Mucosa of rectum (tissue), 2 donors: Measurements from ENCODE around the gene MAP4K2.
"Not testable (repeated sequence)": the region's sequence is repeated elsewhere in the genome, so short reads cannot be mapped to it uniquely, and the experiment has no call there.

ENCODE experiments used
- H3K27ac ChIP-seq, 2 donors: one replicate each; pipeline ENCODE4 v1.7.0; 2013; ENCODE audit warnings: inconsistent platforms in 2 of 2, low read depth in 2 of 2, low read length in 2 of 2
- H3K27me3 ChIP-seq, 2 donors: one replicate each; pipeline ENCODE4 v1.7.0; 2013; ENCODE audit warnings: low read length in 2 of 2; ENCODE audit not compliant: control insufficient read depth in 2 of 2, insufficient read depth in 2 of 2
- H3K36me3 ChIP-seq, 2 donors: one replicate each; pipeline ENCODE4 v1.7.0; 2013; ENCODE audit warnings: low read length in 2 of 2; ENCODE audit not compliant: control insufficient read depth in 2 of 2, insufficient read depth in 2 of 2
- H3K4me1 ChIP-seq, 2 donors: one replicate each; pipeline ENCODE4 v1.7.0; 2013; ENCODE audit warnings: low read length in 2 of 2, mild to moderate bottlenecking in 1 of 2; ENCODE audit not compliant: control insufficient read depth in 2 of 2, insufficient read depth in 2 of 2
- H3K4me3 ChIP-seq, 2 donors: one replicate each; pipeline ENCODE4 v1.7.0; 2013; ENCODE audit warnings: low read length in 2 of 2
- H3K9ac ChIP-seq, 2 donors: one replicate each; pipeline ENCODE4 v1.7.0; 2013; ENCODE audit warnings: low read length in 2 of 2, low read depth in 1 of 2, mild to moderate bottlenecking in 1 of 2
- H3K9me3 ChIP-seq, 2 donors: one replicate each; pipeline ENCODE4 v1.7.0; 2013; ENCODE audit warnings: low read length in 2 of 2; ENCODE audit not compliant: control insufficient read depth in 2 of 2
- donor health status: healthy.
- donor health status: Normal muscosa, but diverticular disease.

Gene MAP4K2

DNA sequence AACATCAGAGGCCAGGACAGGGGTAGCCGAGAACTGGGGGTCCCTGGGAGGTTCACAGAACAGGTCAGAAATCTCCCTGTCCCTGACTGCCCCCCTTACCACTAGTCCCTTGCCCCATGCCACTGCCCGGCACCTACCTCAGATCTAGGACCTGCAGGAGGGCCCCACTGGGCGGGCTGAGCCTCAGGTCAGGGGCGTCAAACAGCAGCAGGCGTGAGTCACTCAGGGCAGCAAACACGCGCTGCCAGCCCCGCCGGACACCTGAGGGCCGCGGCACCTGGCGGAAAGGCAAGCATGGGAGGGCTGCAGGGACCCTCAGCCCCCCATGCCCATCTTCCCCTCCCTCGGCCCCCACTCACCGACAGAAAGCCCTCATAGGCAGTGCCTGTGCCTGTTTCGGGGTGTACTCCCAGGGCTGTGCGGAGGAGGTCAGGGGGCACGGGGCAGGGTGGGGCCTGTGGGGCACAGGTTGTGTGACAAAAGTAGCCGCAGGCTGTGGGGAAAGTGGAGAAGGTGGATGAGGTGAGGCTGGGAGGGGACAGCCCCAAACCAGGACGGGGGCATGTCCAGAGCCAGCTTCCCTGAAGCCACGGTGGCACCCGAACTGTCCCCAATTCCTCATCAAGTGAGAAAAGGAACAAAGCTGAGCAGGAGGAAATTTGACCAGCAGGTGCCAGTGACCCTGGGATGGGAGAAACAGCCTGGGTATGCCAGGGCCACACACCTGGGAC lies 29.6 kb upstream of the MAP4K2 start:
- Histone ChIP-seq H3K9me3 (no peaks in the 10 kb centered on the region), H3K27ac (no peak overlapping the region), H3K27me3 (no peaks in the 10 kb centered on the region), H3K4me3 (no peak overlapping the region), H3K36me3 (peaks cover 22 to 42% of the 10 kb centered on the region in 2 donors), H3K4me1 (peaks cover 0 to 5% of the 10 kb centered on the region in 2 donors), H3K9ac (no peak overlapping the region)

DNA sequence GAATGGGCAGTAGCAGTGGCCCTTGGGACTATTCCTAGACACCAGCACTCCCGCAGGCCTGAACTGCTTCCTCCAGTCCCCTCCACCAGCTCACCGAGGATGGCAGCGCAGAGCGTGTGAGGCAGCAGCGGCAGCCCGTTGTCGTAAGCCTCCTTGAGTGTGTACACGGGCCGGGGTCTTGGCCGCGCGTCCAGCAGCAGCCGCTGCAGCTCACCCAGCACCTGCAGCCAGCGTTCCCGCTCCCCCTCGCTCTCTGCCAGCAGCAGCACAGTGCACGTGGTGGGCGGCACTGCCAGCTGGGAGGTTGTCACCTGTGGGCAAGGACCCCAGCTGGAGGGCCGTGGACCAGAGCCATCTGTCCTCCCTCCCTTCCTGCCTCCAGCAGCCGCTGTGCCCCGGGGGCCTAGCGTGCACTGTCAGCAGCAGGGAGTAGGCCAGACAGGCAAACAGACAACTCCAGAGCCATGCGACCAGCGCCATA lies 28.4 kb upstream of the MAP4K2 start:
- Histone ChIP-seq H3K27me3 (no peaks in the 10 kb centered on the region), H3K4me3 (no peak overlapping the region), H3K9ac (no peak overlapping the region), H3K9me3 (no peaks in the 10 kb centered on the region), H3K4me1 (peaks cover 0 to 5% of the 10 kb centered on the region in 2 donors), H3K36me3 (peaks cover 26 to 53% of the 10 kb centered on the region in 2 donors), H3K27ac (no peak overlapping the region)

DNA sequence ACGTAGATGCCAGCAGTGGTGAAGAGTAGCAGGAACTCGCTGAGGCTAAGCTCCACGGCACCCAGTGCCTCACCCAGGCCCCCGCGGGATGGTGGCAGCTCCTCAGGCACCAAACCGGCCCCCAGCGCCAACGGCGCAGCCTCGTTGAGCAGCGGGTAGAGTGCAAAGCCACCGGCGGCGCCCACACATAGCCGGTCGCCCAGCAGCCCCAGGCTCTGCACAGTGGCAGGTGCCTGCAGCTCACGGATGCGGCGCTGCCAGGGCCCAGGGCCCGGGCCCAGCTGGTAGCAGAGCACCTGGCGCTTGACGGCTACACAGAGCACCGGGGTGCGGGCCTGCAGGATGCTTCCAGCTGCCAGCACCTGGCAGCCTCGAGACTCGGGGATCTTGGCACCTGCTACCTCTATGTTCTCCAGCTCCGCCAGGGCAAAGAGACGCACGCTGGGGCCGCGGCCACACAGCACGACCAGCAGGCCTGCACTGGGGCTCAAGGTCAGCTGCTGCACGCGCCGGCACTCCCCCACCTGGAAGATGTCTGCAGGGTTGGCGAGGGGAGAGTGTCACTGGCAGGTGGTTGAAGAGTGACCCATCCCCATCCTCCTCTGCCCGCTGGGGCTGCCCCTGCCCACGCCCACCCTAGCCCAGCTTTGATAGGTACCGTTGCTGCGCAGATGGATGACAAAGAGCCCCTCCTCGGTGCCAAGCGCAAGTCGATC lies 26.7 kb upstream of the MAP4K2 start:
- H3K9ac ChIP-seq, result no peak overlapping the region
- no peaks in the 10 kb centered on the region for H3K4me1 ChIP-seq
- H3K36me3 ChIP-seq, result peaks cover 33 to 56% of the 10 kb centered on the region in 2 donors
- no peak overlapping the region for H3K27ac ChIP-seq
- H3K4me3 ChIP-seq, result no peak overlapping the region
- no peaks in the 10 kb centered on the region for H3K27me3 ChIP-seq
- H3K9me3 ChIP-seq, result no peaks in the 10 kb centered on the region

- H3K36me3 ChIP-seq, result peaks cover 28 to 37% of the 10 kb centered on the region in 2 donors
- no peak overlapping the region for H3K9ac ChIP-seq
- no peaks in the 10 kb centered on the region for H3K27me3 ChIP-seq
- no peak overlapping the region for H3K27ac ChIP-seq
- H3K9me3 ChIP-seq, result no peaks in the 10 kb centered on the region
- no peaks in the 10 kb centered on the region for H3K4me1 ChIP-seq
- H3K4me3 ChIP-seq, result no peak overlapping the region
Measured at GRCh38 chr11:64827451-64827839, 24.4 kb upstream of the MAP4K2 start.

DNA sequence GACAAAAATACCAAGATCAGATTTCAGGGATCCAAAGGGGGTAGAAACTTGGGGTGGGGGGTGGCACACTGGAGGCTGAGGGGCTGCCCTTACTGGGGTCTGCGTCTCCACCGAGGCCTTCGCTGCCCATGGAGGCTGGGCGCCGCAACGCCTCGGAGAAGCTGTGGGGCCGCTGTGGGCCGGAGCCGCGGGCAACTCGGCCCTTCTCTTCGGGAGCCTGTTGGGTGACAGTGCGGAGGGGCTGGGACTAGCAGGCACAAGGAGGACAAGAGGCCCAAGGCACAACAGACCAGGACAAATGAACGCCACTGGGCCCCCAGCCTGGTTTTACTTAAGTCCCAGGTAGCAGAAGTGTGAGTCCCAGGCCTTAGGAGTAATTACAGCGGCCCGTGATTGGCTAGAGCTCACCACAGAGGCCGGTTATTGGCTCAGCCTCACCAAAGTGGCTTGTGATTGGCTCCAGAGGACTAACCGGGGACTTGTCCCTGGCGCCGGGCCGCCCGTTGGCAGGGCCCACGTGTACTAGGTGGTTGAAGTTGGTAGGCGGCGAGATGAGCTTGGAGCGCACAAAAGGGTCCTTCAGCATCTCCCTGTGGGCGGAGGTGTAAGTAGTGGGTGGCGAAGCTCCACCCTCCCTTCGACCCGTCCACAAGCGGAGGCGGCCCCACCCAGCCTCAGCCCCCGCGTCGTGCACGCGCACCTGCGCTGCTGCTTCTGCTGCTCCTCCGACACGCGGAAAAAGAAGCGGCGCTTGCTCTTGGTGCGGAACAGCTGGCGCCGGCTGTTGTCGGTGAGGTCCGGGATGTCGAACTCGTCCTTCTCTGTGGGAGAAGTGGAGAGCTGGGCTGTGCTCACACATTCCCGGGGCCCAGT lies 23.8 kb upstream of the MAP4K2 start:
- H3K36me3 ChIP-seq, result peaks cover 23 to 35% of the 10 kb centered on the region in 2 donors
- no peaks in the 10 kb centered on the region for H3K27me3 ChIP-seq
- H3K9me3 ChIP-seq, result no peaks in the 10 kb centered on the region
- no peak overlapping the region for H3K27ac ChIP-seq
- no peak overlapping the region for H3K9ac ChIP-seq
- H3K4me1 ChIP-seq, result no peaks in the 10 kb centered on the region
- H3K4me3 ChIP-seq, result no peak overlapping the region

GRCh38 chr11:64826062-64826461 lies 23.0 kb upstream of the MAP4K2 start:
- Histone ChIP-seq H3K27me3 (no peaks in the 10 kb centered on the region), H3K27ac (no peak overlapping the region), H3K9me3 (no peaks in the 10 kb centered on the region), H3K4me1 (no peaks in the 10 kb centered on the region), H3K4me3 (no peak overlapping the region), H3K36me3 (peaks cover 23 to 32% of the 10 kb centered on the region in 2 donors), H3K9ac (no peak overlapping the region)

GRCh38 chr11:64823568-64824119 lies 20.6 kb upstream of the MAP4K2 start:
- Histone ChIP-seq H3K4me1 (no peaks in the 10 kb centered on the region), H3K36me3 (peaks cover 19 to 21% of the 10 kb centered on the region in 2 donors), H3K27me3 (no peaks in the 10 kb centered on the region), H3K9me3 (no peaks in the 10 kb centered on the region), H3K9ac (no peak overlapping the region), H3K27ac (no peak overlapping the region), H3K4me3 (no peak overlapping the region)

GRCh38 chr11:64817476-64817875 lies 14.5 kb upstream of the MAP4K2 start:
- H3K4me1 ChIP-seq, result no peaks in the 10 kb centered on the region
- H3K9me3 ChIP-seq, result no peaks in the 10 kb centered on the region
- no peaks in the 10 kb centered on the region for H3K36me3 ChIP-seq
- no peak overlapping the region for H3K9ac ChIP-seq
- H3K27ac ChIP-seq, result no peak overlapping the region
- H3K27me3 ChIP-seq, result no peaks in the 10 kb centered on the region
- no peak overlapping the region for H3K4me3 ChIP-seq

GRCh38 chr11:64815433-64815832 lies 12.4 kb upstream of the MAP4K2 start:
- H3K4me3 ChIP-seq, H3K4me1 ChIP-seq, H3K36me3 ChIP-seq, H3K27ac ChIP-seq, H3K27me3 ChIP-seq, H3K9ac ChIP-seq, H3K9me3 ChIP-seq: not testable (repeated sequence)
